K562 (cell line): ENCODE measurements around the gene CDCA3. TPM values are rescaled to one million over a fixed set of nuclear protein-coding genes. Genes with fewer than 3 reads are reported as not detected.
A peak's percentile ranks its signal among the peaks of the same experiment; 100 is the strongest.

Experiments
- DIDO1 ChIP-seq: fragments of 450-650 bp; IDR thresholded peaks from 2 replicates; pipeline ENCODE4 v1.6.1; 2016; ENCODE audit warnings: low read depth, missing biosample characterization, missing genetic modification characterization
- GMEB1 ChIP-seq: fragments of 250-450 bp; sonication (Bioruptor Pico); IDR thresholded peaks from 2 replicates; pipeline ENCODE4 v1.4.0; 2020; ENCODE audit warnings: mild to moderate bottlenecking
- GTF2A2 ChIP-seq: IDR thresholded peaks from 2 replicates; pipeline ENCODE4 v1.6.1; 2016; ENCODE audit warnings: mild to moderate bottlenecking, missing genetic modification characterization, missing compliant biosample characterization
- MYC ChIP-seq, 2 experiments: fragments of 250-450 bp in 1 of 2; sonication (Bioruptor Pico) in 1 of 2; IDR thresholded peaks; 2 replicates each; pipeline versions ENCODE4 v1.5.1 to v1.6.1; 2012 to 2021; ENCODE audit warnings: low read depth in 2 of 2, borderline replicate concordance in 1 of 2, improper control_type of control experiment in 1 of 2, low read length in 1 of 2, mild to moderate bottlenecking in 1 of 2, moderate library complexity in 1 of 2
- SP1 ChIP-seq: sonication (generic); formaldehyde crosslinking; IDR thresholded peaks from 2 replicates; pipeline ENCODE4 v1.8.1; 2022; ENCODE audit warnings: mild to moderate bottlenecking, missing genetic modification reagents
- SP2 ChIP-seq: IDR thresholded peaks from 2 replicates; pipeline ENCODE4 v1.6.1; 2011; ENCODE audit warnings: mild to moderate bottlenecking, low read depth, low read length, moderate library complexity; ENCODE audit not compliant: poor library complexity, severe bottlenecking; ENCODE audit errors: extremely low read depth
- TBL1XR1 ChIP-seq, 2 experiments: IDR thresholded peaks; 2 replicates each; pipeline ENCODE4 v1.6.1; 2012; ENCODE audit warnings: improper control_type of control experiment in 2 of 2, low read length in 2 of 2, mild to moderate bottlenecking in 1 of 2
- TCF7 ChIP-seq: sonication (generic); IDR thresholded peaks from 2 replicates; pipeline ENCODE4 v1.6.1; 2016; ENCODE audit warnings: antibody characterized with exemption, borderline replicate concordance
- USF1 ChIP-seq: sonication (generic); formaldehyde crosslinking; IDR thresholded peaks from 2 replicates; pipeline ENCODE4 v1.9.0; 2022; ENCODE audit warnings: mild to moderate bottlenecking, missing genetic modification reagents
- ZNF12 ChIP-seq: sonication (generic); formaldehyde crosslinking; IDR thresholded peaks from 2 replicates; pipeline ENCODE4 v1.4.0; 2020; ENCODE audit warnings: mild to moderate bottlenecking, missing genetic modification reagents
- ZNF583 ChIP-seq: fragments of 250-450 bp; sonication (Bioruptor Pico); IDR thresholded peaks from 2 replicates; pipeline ENCODE4 v1.4.0; 2020
- ZNF79 ChIP-seq: fragments of 250-450 bp; sonication (Bioruptor Pico); IDR thresholded peaks from 2 replicates; pipeline ENCODE4 v1.4.0; 2020; ENCODE audit warnings: low read depth, mild to moderate bottlenecking, moderate library complexity
- polyA plus RNA-seq, 8 experiments: library from polyadenylated mRNA; depleted of rRNA in 4 of 8; stranded (reverse) in 5 of 8; unstranded in 3 of 8; fragments of >200 nt; fragmentation: Nextera tagmentation in 2 of 8; fragmentation: Illumina TruSeq in 1 of 8; extraction: Ambion mirVana in 2 of 8; extraction: Trizol in 1 of 8; gene quantifications; 2 replicates each; pipeline versions ENCODE4 v1.2.1 to v1.2.3, GENCODE V29; 2011 to 2014; ENCODE audit warnings: inconsistent platforms in 1 of 8, missing spikeins in 1 of 8
- total RNA-seq, 7 experiments: library from RNA; depleted of rRNA in 6 of 7; stranded (reverse); fragments of >200 nt in 6 of 7; fragmentation: Illumina TruSeq in 2 of 7; extraction: Trizol in 2 of 7; gene quantifications; 2 replicates each; pipeline versions ENCODE4 v1.2.1 to v1.2.3, GENCODE V29; 2011 to 2021; ENCODE audit warnings: low replicate concordance in 1 of 7
- TF ChIP-seq, protein P1 (sequence below): fragments of 450-650 bp; IDR thresholded peaks from 2 replicates; pipeline ENCODE4 v1.6.1; 2016; ENCODE audit warnings: missing biosample characterization, missing genetic modification characterization
- TF ChIP-seq, protein P2 (sequence below): fragments of 450-650 bp; formaldehyde crosslinking; IDR thresholded peaks from 2 replicates; pipeline ENCODE4 v1.4.0; 2020; ENCODE audit warnings: mild to moderate bottlenecking
- TF ChIP-seq, protein P3 (sequence below): fragments of 450-650 bp; IDR thresholded peaks from 2 replicates; pipeline ENCODE4 v1.6.1; 2017; ENCODE audit warnings: antibody characterized with exemption
- TF ChIP-seq, protein P4 (sequence below), 2 experiments: fragments of 450-650 bp; conservative IDR thresholded peaks; 2 replicates each; pipeline ENCODE4 v1.6.1; 2017; ENCODE audit warnings: mild to moderate bottlenecking in 2 of 2, moderate library complexity in 2 of 2
- TF ChIP-seq, protein P5 (sequence below), 2 experiments: fragments of 250-450 bp in 1 of 2; fragments of 450-650 bp in 1 of 2; sonication (Bioruptor Pico) in 1 of 2; IDR thresholded peaks; 2 replicates each; pipeline versions ENCODE4 v1.6.1 to v1.8.0; 2016 to 2021; ENCODE audit warnings: mild to moderate bottlenecking in 2 of 2, moderate library complexity in 2 of 2, missing compliant biosample characterization in 1 of 2, missing genetic modification characterization in 1 of 2

The CDCA3 gene
- total and polyA plus RNA-seq, 9 of the 15 experiments (the other 6 are each of a cell fraction or from before 2014, with no cell fraction given) = 24.2 to 80.8 (median 55.1) TPM

DNA sequence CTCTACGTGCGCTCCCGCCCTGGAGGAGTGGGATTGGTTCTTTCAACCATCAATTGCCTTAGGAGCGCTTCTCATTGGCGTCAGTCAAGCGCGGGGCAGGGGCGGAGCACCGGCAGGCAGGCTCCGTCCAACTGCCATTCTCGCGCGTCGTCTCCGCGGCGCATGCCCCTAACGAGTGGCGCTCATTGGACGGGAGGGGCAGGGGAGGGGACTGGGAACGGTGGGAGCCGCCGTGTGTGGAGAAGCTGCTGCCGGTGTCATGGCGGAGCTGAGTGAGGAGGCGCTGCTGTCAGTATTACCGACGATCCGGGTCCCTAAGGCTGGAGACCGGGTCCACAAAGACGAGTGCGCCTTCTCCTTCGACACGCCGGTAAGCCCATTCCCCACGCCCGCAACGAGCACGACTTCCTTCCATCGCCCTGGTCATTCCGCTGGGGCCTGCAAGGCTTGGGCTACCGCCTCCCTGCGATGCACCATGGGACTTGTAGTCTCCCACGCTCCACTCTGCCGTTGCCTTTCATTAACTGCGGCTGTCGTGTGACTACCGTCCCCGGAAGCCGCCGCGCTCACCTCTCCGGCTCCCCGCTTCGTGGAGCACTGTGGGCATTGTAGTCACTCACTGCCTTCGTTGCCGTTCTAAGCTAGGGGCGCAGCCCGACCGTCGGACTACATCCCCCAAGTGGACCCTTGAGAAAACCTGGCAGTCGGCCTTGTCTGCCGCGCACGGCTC lies 1.0 kb upstream of the CDCA3 start, which contains the start of gene USP5 (continued):
- TF ChIP-seq DIDO1 (tag) (peak; percentile 82), ZNF12 (CRISPR knock-in tag) (no peak), SP2 (peak; percentile 73), GTF2A2 (tag) (no peak), ZNF583 (CRISPR knock-in tag) (peak; percentile 97), SP1 (CRISPR knock-in tag) (peak; percentile 87), GMEB1 (CRISPR knock-in tag) (peak; percentile 82), USF1 (CRISPR knock-in tag) (peak; percentile 88), MYC (IDR thresholded peaks at IDR 0.05; ENCODE audit: low read depth, low read length) (peak; percentile 53; the same call in 1 of the 2 replicates), MYC (CRISPR knock-in tag; IDR thresholded peaks at IDR 0.05; ENCODE audit: borderline replicate concordance, low read depth) (no peak), TCF7 (no peak), ZNF79 (CRISPR knock-in tag) (peak; percentile 81), TBL1XR1 (IDR thresholded peaks at IDR 0.05; ENCODE audit: low read length in 2 of 2) (no peak)
- TF ChIP-seq, protein P1, sequence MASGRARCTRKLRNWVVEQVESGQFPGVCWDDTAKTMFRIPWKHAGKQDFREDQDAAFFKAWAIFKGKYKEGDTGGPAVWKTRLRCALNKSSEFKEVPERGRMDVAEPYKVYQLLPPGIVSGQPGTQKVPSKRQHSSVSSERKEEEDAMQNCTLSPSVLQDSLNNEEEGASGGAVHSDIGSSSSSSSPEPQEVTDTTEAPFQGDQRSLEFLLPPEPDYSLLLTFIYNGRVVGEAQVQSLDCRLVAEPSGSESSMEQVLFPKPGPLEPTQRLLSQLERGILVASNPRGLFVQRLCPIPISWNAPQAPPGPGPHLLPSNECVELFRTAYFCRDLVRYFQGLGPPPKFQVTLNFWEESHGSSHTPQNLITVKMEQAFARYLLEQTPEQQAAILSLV (tag) = peak; percentile 70
- TF ChIP-seq, protein P2, sequence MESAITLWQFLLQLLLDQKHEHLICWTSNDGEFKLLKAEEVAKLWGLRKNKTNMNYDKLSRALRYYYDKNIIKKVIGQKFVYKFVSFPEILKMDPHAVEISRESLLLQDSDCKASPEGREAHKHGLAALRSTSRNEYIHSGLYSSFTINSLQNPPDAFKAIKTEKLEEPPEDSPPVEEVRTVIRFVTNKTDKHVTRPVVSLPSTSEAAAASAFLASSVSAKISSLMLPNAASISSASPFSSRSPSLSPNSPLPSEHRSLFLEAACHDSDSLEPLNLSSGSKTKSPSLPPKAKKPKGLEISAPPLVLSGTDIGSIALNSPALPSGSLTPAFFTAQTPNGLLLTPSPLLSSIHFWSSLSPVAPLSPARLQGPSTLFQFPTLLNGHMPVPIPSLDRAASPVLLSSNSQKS (CRISPR knock-in tag) = no peak
- TF ChIP-seq, protein P3, sequence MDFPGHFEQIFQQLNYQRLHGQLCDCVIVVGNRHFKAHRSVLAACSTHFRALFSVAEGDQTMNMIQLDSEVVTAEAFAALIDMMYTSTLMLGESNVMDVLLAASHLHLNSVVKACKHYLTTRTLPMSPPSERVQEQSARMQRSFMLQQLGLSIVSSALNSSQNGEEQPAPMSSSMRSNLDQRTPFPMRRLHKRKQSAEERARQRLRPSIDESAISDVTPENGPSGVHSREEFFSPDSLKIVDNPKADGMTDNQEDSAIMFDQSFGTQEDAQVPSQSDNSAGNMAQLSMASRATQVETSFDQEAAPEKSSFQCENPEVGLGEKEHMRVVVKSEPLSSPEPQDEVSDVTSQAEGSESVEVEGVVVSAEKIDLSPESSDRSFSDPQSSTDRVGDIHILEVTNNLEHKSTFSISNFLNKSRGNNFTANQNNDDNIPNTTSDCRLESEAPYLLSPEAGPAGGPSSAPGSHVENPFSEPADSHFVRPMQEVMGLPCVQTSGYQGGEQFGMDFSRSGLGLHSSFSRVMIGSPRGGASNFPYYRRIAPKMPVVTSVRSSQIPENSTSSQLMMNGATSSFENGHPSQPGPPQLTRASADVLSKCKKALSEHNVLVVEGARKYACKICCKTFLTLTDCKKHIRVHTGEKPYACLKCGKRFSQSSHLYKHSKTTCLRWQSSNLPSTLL = no peak
- TF ChIP-seq, protein P4, sequence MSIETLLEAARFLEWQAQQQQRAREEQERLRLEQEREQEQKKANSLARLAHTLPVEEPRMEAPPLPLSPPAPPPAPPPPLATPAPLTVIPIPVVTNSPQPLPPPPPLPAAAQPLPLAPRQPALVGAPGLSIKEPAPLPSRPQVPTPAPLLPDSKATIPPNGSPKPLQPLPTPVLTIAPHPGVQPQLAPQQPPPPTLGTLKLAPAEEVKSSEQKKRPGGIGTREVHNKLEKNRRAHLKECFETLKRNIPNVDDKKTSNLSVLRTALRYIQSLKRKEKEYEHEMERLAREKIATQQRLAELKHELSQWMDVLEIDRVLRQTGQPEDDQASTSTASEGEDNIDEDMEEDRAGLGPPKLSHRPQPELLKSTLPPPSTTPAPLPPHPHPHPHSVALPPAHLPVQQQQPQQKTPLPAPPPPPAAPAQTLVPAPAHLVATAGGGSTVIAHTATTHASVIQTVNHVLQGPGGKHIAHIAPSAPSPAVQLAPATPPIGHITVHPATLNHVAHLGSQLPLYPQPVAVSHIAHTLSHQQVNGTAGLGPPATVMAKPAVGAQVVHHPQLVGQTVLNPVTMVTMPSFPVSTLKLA (conservative IDR thresholded peaks at IDR 0.05) = peak; percentile 63 to 88
- TF ChIP-seq, protein P5, sequence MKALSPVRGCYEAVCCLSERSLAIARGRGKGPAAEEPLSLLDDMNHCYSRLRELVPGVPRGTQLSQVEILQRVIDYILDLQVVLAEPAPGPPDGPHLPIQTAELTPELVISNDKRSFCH (CRISPR knock-in tag; IDR thresholded peaks at IDR 0.05) = no peak
- TF ChIP-seq, protein P5 (tag; IDR thresholded peaks at IDR 0.05) = peak; percentile 96
